GM23338 (cell line): ENCODE measurements around the gene PRMT7.

ENCODE experiments used
- CTCF ChIP-seq, 2 experiments: fragments of 200-600 bp in 1 of 2; sonication (generic) in 1 of 2; conservative IDR thresholded peaks; 2 replicates each; pipeline versions ENCODE4 v1.5.1 to v1.6.1; 2016 to 2017; ENCODE audit warnings: antibody characterized with exemption in 2 of 2, low read depth in 2 of 2, mild to moderate bottlenecking in 2 of 2, moderate library complexity in 1 of 2
- EZH2 ChIP-seq: fragments of 200-600 bp; sonication (generic); IDR thresholded peaks from one replicate; pipeline ENCODE4 v1.8.0; 2017; ENCODE audit warnings: antibody characterized with exemption, mild to moderate bottlenecking, low read depth; ENCODE audit not compliant: unreplicated experiment
- POLR2AphosphoS5 ChIP-seq: IDR thresholded peaks from 2 replicates; pipeline ENCODE4 v1.6.1; 2016; ENCODE audit warnings: antibody characterized with exemption, low read depth
- REST ChIP-seq: IDR thresholded peaks from one replicate; pipeline ENCODE4 v1.6.1; 2018; ENCODE audit warnings: antibody characterized with exemption; ENCODE audit not compliant: unreplicated experiment

GRCh38 chr16:68404736-68405345 is 94.0 kb downstream of the PRMT7 start:
- no peak for TF ChIP-seq EZH2
- no peak for TF ChIP-seq CTCF (conservative IDR thresholded peaks at IDR 0.05; ENCODE audit: low read depth in 2 of 2)
- no peak for TF ChIP-seq POLR2AphosphoS5
- no peak for TF ChIP-seq REST
